GM12891 (cell line): Measurements from ENCODE around the gene TMC5.

Experiments used
- PAX5 ChIP-seq: IDR thresholded peaks from 2 replicates; pipeline ENCODE4 v1.6.1; 2011; ENCODE audit warnings: low read length, moderate library complexity, mild to moderate bottlenecking; ENCODE audit not compliant: insufficient read depth, severe bottlenecking
- POLR2A ChIP-seq: IDR thresholded peaks from 2 replicates; pipeline ENCODE4 v1.6.1; 2011; ENCODE audit warnings: low read depth, low read length, control low read depth
- POLR2AphosphoS5 ChIP-seq: IDR thresholded peaks from 2 replicates; pipeline ENCODE4 v1.6.1; 2011; ENCODE audit warnings: low read depth, low read length, control low read depth
- POU2F2 ChIP-seq: IDR thresholded peaks from 2 replicates; pipeline ENCODE4 v1.6.1; 2011; ENCODE audit warnings: low read depth, mild to moderate bottlenecking, control low read depth, low read length, moderate library complexity
- SPI1 ChIP-seq: IDR thresholded peaks from 2 replicates; pipeline ENCODE4 v1.6.1; 2011; ENCODE audit warnings: low read depth, low read length, control low read depth
- TAF1 ChIP-seq: IDR thresholded peaks from 2 replicates; pipeline ENCODE4 v1.6.1; 2011; ENCODE audit warnings: low read depth, low read length, control low read depth

DNA sequence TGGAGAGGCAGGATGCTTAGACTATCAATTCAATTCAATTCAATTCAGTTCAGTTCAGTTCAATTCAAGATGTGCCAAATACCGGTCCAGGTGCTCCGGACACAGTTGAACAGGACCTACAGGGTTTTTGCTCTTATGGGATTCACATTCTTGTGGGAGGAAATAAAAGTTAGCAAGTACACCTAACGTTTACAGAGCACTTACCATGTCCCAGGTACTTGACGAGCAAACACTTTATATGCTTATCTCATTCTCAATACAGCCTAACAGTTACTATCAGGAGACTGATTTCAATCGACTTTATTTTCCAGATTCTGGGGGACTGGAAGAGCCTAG is 104.7 kb downstream of the TMC5 start:
- TF ChIP-seq SPI1 = no peak
- no peak for TF ChIP-seq POU2F2
- no peak for TF ChIP-seq POLR2AphosphoS5
- no peak for TF ChIP-seq POLR2A
- no peak for TF ChIP-seq TAF1
- TF ChIP-seq PAX5 = no peak
